Smooth muscle cell of trachea (primary cell): ENCODE data around the gene S100B. TPM values are rescaled to one million over a fixed set of nuclear protein-coding genes. Genes with fewer than 3 reads are reported as not detected.

Experiments used
- total RNA-seq: library from RNA; depleted of rRNA; stranded (reverse); fragments of >200 nt; gene quantifications from 2 replicates; pipeline ENCODE4 v1.2.1, GENCODE V29; 2014

Gene S100B
- total RNA-seq, result 0.29 TPM in 1 of 2 replicates, not detected in the other

DNA sequence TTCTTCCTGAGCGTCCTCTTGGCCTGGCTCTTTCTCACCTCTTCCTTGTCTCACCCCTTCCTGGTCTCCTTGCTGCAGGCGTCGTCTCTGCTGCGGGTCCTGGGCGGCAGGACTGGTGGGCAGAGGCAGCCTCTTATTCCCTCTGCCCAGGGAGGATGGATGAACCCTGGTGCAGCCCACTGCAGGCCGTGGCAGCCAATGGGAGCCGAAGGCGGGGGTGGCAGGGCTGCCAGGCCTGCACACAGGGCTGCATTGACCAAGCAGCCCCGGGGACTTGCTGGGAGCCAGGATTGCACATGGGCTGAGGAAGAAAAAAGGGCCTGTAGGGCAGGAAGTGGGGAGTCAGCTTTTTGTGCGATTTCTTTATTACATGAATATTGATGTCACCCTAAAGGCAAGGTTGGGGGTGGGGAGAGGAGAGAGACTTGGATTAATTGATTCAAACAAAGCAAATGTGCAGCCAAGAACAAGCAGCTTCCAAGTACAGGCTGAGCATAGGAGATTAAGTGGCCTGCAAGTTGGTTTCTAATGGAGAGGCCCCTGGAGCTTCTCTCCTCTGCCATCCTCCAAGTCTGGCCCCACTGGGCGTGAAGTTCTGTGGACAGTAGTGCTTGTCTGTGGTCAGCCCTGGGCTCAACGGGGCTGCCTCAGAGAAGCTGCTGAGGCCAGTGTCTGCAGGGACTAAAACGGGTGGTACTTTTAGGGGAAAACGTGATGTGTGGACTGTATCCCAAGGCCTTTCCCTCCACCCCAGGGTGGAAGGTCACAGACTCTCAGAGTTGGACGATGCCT is at the start of gene S100B:
TSS of gene S100B (minus strand) at position 108 of the 792 bp plus-strand sequence. CDS start 2,667 bp downstream, outside the sequence.

GRCh38 chr21:46635324-46636180 is 30.7 kb upstream of the S100B start, which contains the start of gene PRMT2:
Gene PRMT2, plus strand, starts transcription at chr21:46635674. Its CDS starts 1,278 bp downstream, at chr21:46636952.

Other genes starting within 250 kb of the S100B start
- 28.6 and 38.4 TPM in 2 replicates for gene DIP2A, start 146.2 kb downstream of the S100B start, total RNA-seq
- 182 and 196 TPM in 2 replicates for gene PRMT2, start 30.6 kb upstream of the S100B start, total RNA-seq